ENCODE results near the gene GLYAT.
"Not testable (repeated sequence)": the region's sequence is repeated elsewhere in the genome, so short reads cannot be mapped to it uniquely, and the experiment has no call there.

GLYAT gene

DNA sequence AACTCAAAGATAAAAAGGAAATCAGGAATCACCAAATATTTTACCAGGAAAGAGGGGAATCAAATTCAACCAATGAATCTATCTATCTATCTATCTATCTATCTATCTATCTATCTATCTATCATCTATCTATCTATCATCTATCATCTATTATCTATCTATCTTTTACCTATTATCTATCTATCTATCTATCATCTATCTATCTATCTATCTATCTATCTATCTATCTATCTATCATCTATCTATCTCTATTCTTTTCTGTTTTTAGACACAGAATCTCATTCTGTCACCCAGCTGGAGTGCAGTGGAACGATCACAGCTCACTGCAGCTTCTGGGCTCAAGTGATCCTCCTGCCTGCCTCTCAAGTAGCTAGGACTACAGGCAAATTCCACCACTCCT, 54.2 kb downstream of the GLYAT start:
- DNase-seq (ENCODE audit: low read depth in 2 of 2), result not testable (repeated sequence)

- no peak for DNase-seq (ENCODE audit: low read depth in 2 of 2)
These were observed 55.1 kb downstream of the GLYAT start for GRCh38 chr11:58676563-58677135.

DNA sequence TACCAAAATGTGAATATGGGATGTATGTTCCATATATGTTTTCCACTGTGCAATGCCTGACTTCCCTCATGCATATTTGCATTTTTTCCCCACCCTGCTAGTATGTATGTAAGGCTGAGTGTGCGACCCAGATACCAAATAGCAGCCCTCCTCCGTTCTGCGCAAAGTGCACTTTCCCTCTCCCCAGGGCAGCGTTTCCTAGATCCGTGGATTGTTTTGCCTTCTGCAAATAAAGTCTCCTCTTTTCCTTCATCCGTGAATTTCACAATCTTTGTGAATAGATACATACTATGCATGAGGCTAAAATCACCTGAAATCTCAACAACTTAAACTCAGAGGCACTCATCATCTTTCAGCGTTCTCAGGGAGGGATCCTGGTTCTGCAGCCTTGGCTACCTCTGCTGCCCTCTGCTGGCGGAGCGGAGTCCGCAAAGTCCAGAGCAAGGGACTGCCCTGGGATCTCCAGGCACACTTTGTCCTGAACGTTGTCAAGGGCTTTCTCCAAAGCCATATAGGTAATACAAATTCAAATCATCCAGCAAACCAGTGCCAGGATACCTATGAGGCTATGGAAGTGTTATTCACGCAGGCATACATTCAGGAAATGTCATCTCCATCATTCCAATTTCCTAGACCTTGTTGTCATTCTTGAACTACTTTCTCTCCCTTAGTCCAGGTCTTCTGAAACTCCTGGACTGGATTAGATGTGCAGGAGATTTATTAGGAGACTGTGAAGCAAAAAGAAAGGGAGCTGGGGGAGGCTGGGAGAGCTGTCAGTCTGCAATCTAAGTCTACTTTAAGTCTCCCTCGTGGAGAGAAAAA, 56.2 kb downstream of the GLYAT start:
- peak; percentile 70 to 78 for DNase-seq (ENCODE audit: low read depth in 2 of 2)

DNA sequence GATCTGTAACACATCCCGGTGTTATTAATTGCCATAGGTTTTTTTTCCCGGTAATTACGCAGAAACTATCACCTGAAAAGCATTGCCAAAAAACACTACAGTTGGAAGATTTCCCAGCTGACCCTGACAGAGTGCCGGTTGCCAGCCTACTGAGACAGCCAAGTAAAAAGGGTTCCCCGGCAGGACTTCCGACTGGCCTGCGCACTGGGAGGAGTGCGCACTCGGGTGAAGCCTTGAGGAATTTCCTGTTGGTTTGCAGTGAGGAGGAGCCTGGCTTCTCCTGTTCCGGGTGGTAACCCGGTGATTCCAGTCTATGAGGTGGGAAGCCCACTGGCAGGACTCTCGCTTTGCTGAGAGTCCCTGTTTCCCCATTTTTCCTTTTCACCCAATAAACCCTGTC, 57.1 kb downstream of the GLYAT start:
- no peak for DNase-seq (ENCODE audit: low read depth in 2 of 2)

DNA sequence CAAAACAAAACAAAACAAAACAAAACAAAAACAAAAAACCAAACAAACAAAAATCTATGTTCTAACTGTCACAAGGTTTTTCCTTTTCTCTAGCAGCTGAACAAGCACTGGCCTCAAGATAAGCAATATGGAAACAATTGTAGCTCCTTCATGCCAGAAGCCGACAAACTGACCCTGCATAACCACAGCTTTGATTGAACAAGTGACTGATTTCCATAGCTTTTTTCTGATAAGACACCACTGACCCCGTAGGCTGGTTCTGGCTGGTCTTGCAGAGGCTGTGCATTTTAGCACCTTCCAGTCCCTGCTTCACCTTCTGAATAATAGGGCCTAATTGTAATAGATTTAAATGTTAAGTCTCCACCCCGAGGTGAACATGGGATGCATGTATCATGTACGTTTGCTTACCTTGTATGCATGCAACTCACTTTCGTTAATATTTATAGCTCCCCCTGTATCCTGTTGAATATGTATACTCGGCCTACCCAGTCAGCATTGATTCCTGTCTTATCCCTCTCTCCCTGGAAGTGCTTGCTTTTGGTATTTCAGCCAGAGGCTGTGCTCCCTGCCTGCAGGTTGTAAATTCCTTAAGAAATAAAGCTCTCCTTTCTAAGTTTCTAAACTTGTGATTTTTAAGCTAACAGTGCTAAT, 59.6 kb downstream of the GLYAT start:
- no peak for DNase-seq (ENCODE audit: low read depth in 2 of 2)

DNA sequence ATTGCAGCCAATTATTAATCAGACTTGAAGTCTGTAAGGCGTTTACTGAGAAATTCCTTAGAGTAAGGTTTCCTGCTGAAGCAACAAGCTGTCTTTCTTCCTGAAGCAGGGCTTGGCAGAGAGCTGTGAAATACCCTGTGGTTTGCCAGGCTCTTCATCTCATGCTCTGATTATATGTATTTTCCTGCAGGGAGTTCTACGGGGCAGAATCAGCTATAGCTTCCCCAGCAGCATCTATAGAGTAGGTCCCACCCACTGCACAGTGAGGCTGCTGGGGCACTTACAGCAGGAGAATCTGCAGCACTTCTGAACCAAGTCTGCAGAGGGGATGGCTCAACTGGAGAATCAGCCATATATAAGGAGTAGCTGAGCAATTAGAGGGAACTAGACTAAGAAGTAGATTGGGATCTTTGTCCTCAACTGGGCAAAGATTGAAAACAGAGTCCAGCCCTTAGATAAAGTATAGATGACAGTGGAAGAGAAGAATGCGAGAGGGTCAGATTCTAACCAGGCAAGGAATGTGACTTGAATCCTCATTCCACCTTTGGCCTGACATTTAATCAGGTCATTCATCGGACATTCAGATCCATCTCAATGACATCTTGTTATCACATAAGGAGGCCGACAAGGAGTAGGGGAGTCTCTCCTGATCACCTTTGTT, 71.7 kb downstream of the GLYAT start:
- DNase-seq (ENCODE audit: low read depth in 2 of 2), result no peak

GRCh38 chr11:58659404-58659803, 72.3 kb downstream of the GLYAT start:
- no peak for DNase-seq (ENCODE audit: low read depth in 2 of 2)
